Activated naive CD8-positive, alpha-beta T cell treated with anti-CD3 and anti-CD28 coated beads, Interleukin-2, amount 10 ng/mL, durations not matched to agents 7 days and 5 days (primary cell): Measurements from ENCODE around the gene SUGP1. TPM values are rescaled to one million over a fixed set of nuclear protein-coding genes. Genes with fewer than 3 reads are reported as not detected.

Experiments
- ATAC-seq: fragments of 150-1000 bp; cut with Tn5 transposase; one replicate; pipeline ENCODE4 v1.10.0; 2021; ENCODE audit warnings: low read depth, moderate library complexity
- POLR2A ChIA-PET: fragments of 350-600 bp; sonication (Branson Sonifier 250); formaldehyde crosslinking; loops from one replicate; lab custom pipeline; 2021; ENCODE audit warnings: antibody characterized with exemption; lab: Charles Lee
- DNase-seq: peaks from one replicate; pipeline ENCODE4 v3.0.0; 2021
- H3K27ac Mint-ChIP-seq: one replicate; pipeline ENCODE4 v1.8.0; 2022; ENCODE audit warnings: mild to moderate bottlenecking, mixed read lengths
- H3K27me3 Mint-ChIP-seq: one replicate; pipeline ENCODE4 v1.8.0; 2022; ENCODE audit warnings: mild to moderate bottlenecking, moderate library complexity, mixed read lengths
- H3K36me3 Mint-ChIP-seq: one replicate; pipeline ENCODE4 v1.8.0; 2021; ENCODE audit warnings: mild to moderate bottlenecking, mixed read lengths
- H3K4me1 Mint-ChIP-seq: one replicate; pipeline ENCODE4 v1.8.0; 2021; ENCODE audit warnings: mixed read lengths
- H3K4me3 Mint-ChIP-seq: one replicate; pipeline ENCODE4 v1.8.0; 2022; ENCODE audit warnings: mild to moderate bottlenecking, moderate library complexity, mixed read lengths
- H3K9me3 Mint-ChIP-seq: one replicate; pipeline ENCODE4 v1.8.0; 2021; ENCODE audit warnings: mixed read lengths
- total RNA-seq, 2 experiments: library from RNA; stranded (reverse); gene quantifications; one replicate each; pipeline ENCODE4 v1.2.3, GENCODE V29; 2021

Gene SUGP1
- total RNA-seq, 2 experiments from 2014 or later: 66.8 to 70.6 TPM

GRCh38 chr19:19304186-19304965 is 15.9 kb downstream of the SUGP1 start:
- no peak overlapping the region for H3K4me3 Mint-ChIP-seq
- peaks cover 10% of the 10 kb centered on the region for H3K36me3 Mint-ChIP-seq
- H3K27me3 Mint-ChIP-seq: no peaks in the 10 kb centered on the region
- ATAC-seq: no peak
- POLR2A ChIA-PET: interaction anchor here (0.6 kb wide), 1 partner anchor 208 kb away, joined by 6 read pairs; no protein-coding TSS in a partner anchor
- H3K4me1 Mint-ChIP-seq: no peaks in the 10 kb centered on the region
- DNase-seq: no peak
- H3K9me3 Mint-ChIP-seq: no peaks in the 10 kb centered on the region
- H3K27ac Mint-ChIP-seq: no peak overlapping the region

- no peaks in the 10 kb centered on the region for H3K9me3 Mint-ChIP-seq
- H3K4me3 Mint-ChIP-seq: no peak overlapping the region
- H3K36me3 Mint-ChIP-seq: peaks cover 8% of the 10 kb centered on the region
- no peak for DNase-seq
- no peaks in the 10 kb centered on the region for H3K27me3 Mint-ChIP-seq
- no peaks in the 10 kb centered on the region for H3K4me1 Mint-ChIP-seq
- ATAC-seq: no peak
- POLR2A ChIA-PET: interaction anchor here (0.6 kb wide), 1 partner anchor 209 kb away, joined by 6 read pairs; no protein-coding TSS in a partner anchor
- no peak overlapping the region for H3K27ac Mint-ChIP-seq
These were observed 16.9 kb downstream of the SUGP1 start for GRCh38 chr19:19303411-19303810.

- H3K36me3 Mint-ChIP-seq: peaks cover 6% of the 10 kb centered on the region
- H3K9me3 Mint-ChIP-seq: no peaks in the 10 kb centered on the region
- no peak overlapping the region for H3K4me3 Mint-ChIP-seq
- no peak overlapping the region for H3K27ac Mint-ChIP-seq
- H3K4me1 Mint-ChIP-seq: no peaks in the 10 kb centered on the region
- DNase-seq: no peak
- no peaks in the 10 kb centered on the region for H3K27me3 Mint-ChIP-seq
- no peak for ATAC-seq
- POLR2A ChIA-PET: no interaction called here
These were observed 19.7 kb downstream of the SUGP1 start for GRCh38 chr19:19300613-19301012.

- Mint-ChIP-seq H3K27me3 (no peaks in the 10 kb centered on the region), H3K27ac (no peak overlapping the region), H3K4me1 (no peaks in the 10 kb centered on the region), H3K36me3 (peaks cover 18% of the 10 kb centered on the region), H3K9me3 (no peaks in the 10 kb centered on the region), H3K4me3 (no peak overlapping the region)
- DNase-seq (no peak), ATAC-seq (no peak)
- POLR2A ChIA-PET: interaction anchor here (0.8 kb wide), 1 partner anchor 10 kb away, joined by 3 read pairs; no protein-coding TSS in a partner anchor
These were observed 22.6 kb downstream of the SUGP1 start for GRCh38 chr19:19297759-19298158.

- no peak for ATAC-seq
- H3K36me3 Mint-ChIP-seq: peaks cover 24% of the 10 kb centered on the region
- no peak overlapping the region for H3K27ac Mint-ChIP-seq
These were observed 23.2 kb downstream of the SUGP1 start for GRCh38 chr19:19296953-19297689.

GRCh38 chr19:19294914-19295313 is 25.4 kb downstream of the SUGP1 start:
- Mint-ChIP-seq H3K4me3 (no peak overlapping the region), H3K9me3 (no peaks in the 10 kb centered on the region), H3K27me3 (no peaks in the 10 kb centered on the region), H3K27ac (no peak overlapping the region), H3K4me1 (no peaks in the 10 kb centered on the region), H3K36me3 (peaks cover 37% of the 10 kb centered on the region)
- DNase-seq: no peak
- POLR2A ChIA-PET: no interaction called here
- no peak for ATAC-seq

More at GRCh38 chr19:19296953-19297689, 23.2 kb downstream of the SUGP1 start:
- H3K4me3 Mint-ChIP-seq: no peak overlapping the region
- no peaks in the 10 kb centered on the region for H3K9me3 Mint-ChIP-seq
- DNase-seq: no peak
- POLR2A ChIA-PET: interaction anchor here (0.6 to 0.8 kb wide), 2 partner anchors 9 to 1334 kb away, joined by 3 read pairs; no protein-coding TSS in a partner anchor
- no peaks in the 10 kb centered on the region for H3K4me1 Mint-ChIP-seq
- no peaks in the 10 kb centered on the region for H3K27me3 Mint-ChIP-seq

- POLR2A ChIA-PET: no interaction called here
- Mint-ChIP-seq H3K4me1 (no peaks in the 10 kb centered on the region), H3K9me3 (no peaks in the 10 kb centered on the region), H3K36me3 (peaks cover 40% of the 10 kb centered on the region), H3K27me3 (no peaks in the 10 kb centered on the region), H3K4me3 (no peak overlapping the region), H3K27ac (no peak overlapping the region)
- DNase-seq (no peak), ATAC-seq (no peak)
These were observed 27.7 kb downstream of the SUGP1 start for GRCh38 chr19:19292607-19293006.

GRCh38 chr19:19285686-19286085 is 34.6 kb downstream of the SUGP1 start:
- ATAC-seq (no peak), DNase-seq (no peak)
- Mint-ChIP-seq H3K27me3 (no peaks in the 10 kb centered on the region), H3K9me3 (no peaks in the 10 kb centered on the region), H3K4me1 (no peaks in the 10 kb centered on the region), H3K4me3 (no peak overlapping the region), H3K36me3 (peaks cover 26% of the 10 kb centered on the region), H3K27ac (no peak overlapping the region)
- POLR2A ChIA-PET: interaction anchor here (0.6 kb wide), 1 partner anchor 739 kb away, joined by 4 read pairs; no protein-coding TSS in a partner anchor

- no peak for DNase-seq
- peaks cover 24% of the 10 kb centered on the region for H3K36me3 Mint-ChIP-seq
- H3K9me3 Mint-ChIP-seq: no peaks in the 10 kb centered on the region
- H3K4me3 Mint-ChIP-seq: no peak overlapping the region
- H3K27ac Mint-ChIP-seq: no peak overlapping the region
- no peaks in the 10 kb centered on the region for H3K27me3 Mint-ChIP-seq
- no peak for ATAC-seq
- H3K4me1 Mint-ChIP-seq: no peaks in the 10 kb centered on the region
- POLR2A ChIA-PET: no interaction called here
These were observed 39.7 kb downstream of the SUGP1 start for GRCh38 chr19:19280561-19280960.

GRCh38 chr19:19279853-19280252 is 40.5 kb downstream of the SUGP1 start:
- no peak overlapping the region for H3K27ac Mint-ChIP-seq
- peaks cover 22% of the 10 kb centered on the region for H3K36me3 Mint-ChIP-seq
- ATAC-seq (no peak), DNase-seq (no peak)
- no peaks in the 10 kb centered on the region for H3K4me1 Mint-ChIP-seq
- H3K9me3 Mint-ChIP-seq: no peaks in the 10 kb centered on the region
- no peaks in the 10 kb centered on the region for H3K27me3 Mint-ChIP-seq
- POLR2A ChIA-PET: no interaction called here
- no peak overlapping the region for H3K4me3 Mint-ChIP-seq

- Mint-ChIP-seq H3K4me3 (no peak overlapping the region), H3K4me1 (no peaks in the 10 kb centered on the region), H3K9me3 (no peaks in the 10 kb centered on the region), H3K36me3 (peaks cover 17% of the 10 kb centered on the region), H3K27ac (no peak overlapping the region), H3K27me3 (peaks cover 2% of the 10 kb centered on the region)
- ATAC-seq (no peak), DNase-seq (no peak)
- POLR2A ChIA-PET: no interaction called here
These were observed 41.2 kb downstream of the SUGP1 start for GRCh38 chr19:19279062-19279612.

- Mint-ChIP-seq H3K36me3 (peaks cover 18% of the 10 kb centered on the region), H3K9me3 (no peaks in the 10 kb centered on the region), H3K4me1 (peaks cover 2% of the 10 kb centered on the region), H3K27ac (no peak overlapping the region), H3K4me3 (no peak overlapping the region), H3K27me3 (peaks cover 10% of the 10 kb centered on the region)
- ATAC-seq (no peak), DNase-seq (no peak)
- POLR2A ChIA-PET: no interaction called here
These were observed 42.0 kb downstream of the SUGP1 start for GRCh38 chr19:19278315-19278714.

- Mint-ChIP-seq H3K27ac (no peak overlapping the region), H3K36me3 (peaks cover 17% of the 10 kb centered on the region), H3K4me3 (no peak overlapping the region), H3K9me3 (no peaks in the 10 kb centered on the region), H3K4me1 (peaks cover 2% of the 10 kb centered on the region), H3K27me3 (peaks cover 18% of the 10 kb centered on the region)
- POLR2A ChIA-PET: no interaction called here
- ATAC-seq (no peak), DNase-seq (no peak)
These were observed 43.5 kb downstream of the SUGP1 start for GRCh38 chr19:19276851-19277250.
